Endothelial cell of umbilical vein (primary cell): Measurements from ENCODE around the gene JAG2. TPM values are rescaled to one million over a fixed set of nuclear protein-coding genes. Genes with fewer than 3 reads are reported as not detected.

Experiments
- BruUV-seq: library from RNA; stranded (reverse); fragments of 400-500 nt; replicated peaks from 2 replicates; lab custom pipeline; 2021; lab: Mats Ljungman, UMichigan
- CTCF ChIA-PET: fragments of 300-600, 350-600 bp; sonication (Branson Sonifier 250); formaldehyde crosslinking; loops from one replicate; lab custom pipeline; 2021; ENCODE audit warnings: antibody characterized with exemption, inconsistent platforms; lab: Charles Lee
- POLR2A ChIA-PET: fragments of 300-600, 350-600 bp; sonication (Branson Sonifier 250); formaldehyde crosslinking; loops from one replicate; lab custom pipeline; 2021; ENCODE audit warnings: antibody characterized with exemption, inconsistent platforms; lab: Charles Lee
- DNase-seq: peaks from one replicate; pipeline ENCODE4 v3.0.0-alpha.2; 2011; ENCODE audit warnings: low read depth, low spot score
- FAIRE-seq: peaks from 2 replicates; lab custom pipeline; 2011; peaks lifted over from hg19 to GRCh38; lab: Jason Lieb, UNC
- H2AFZ ChIP-seq: 2 replicates; pipeline ENCODE4 v1.6.0; 2012; ENCODE audit warnings: low read depth, low read length, control low read depth, inconsistent platforms
- H3K27ac ChIP-seq: 2 replicates; pipeline ENCODE4 v1.5.1; 2011; ENCODE audit warnings: low read depth, mild to moderate bottlenecking, control low read depth, low read length, moderate library complexity; ENCODE audit not compliant: insufficient read depth
- H3K27me3 ChIP-seq, 2 experiments: 2 replicates each; pipeline versions ENCODE4 v1.6.0 to v1.6.1; 2011; ENCODE audit warnings: low read length in 2 of 2, mixed read lengths in 1 of 2; ENCODE audit not compliant: control insufficient read depth in 2 of 2, insufficient read depth in 2 of 2
- H3K36me3 ChIP-seq, 2 experiments: 2 replicates in 1 of 2; 3 replicates in 1 of 2; pipeline ENCODE4 v1.5.1; 2011; ENCODE audit warnings: low read length in 2 of 2, mild to moderate bottlenecking in 1 of 2, moderate library complexity in 1 of 2; ENCODE audit not compliant: control insufficient read depth in 2 of 2, insufficient read depth in 2 of 2; ENCODE audit errors: extremely low read depth in 1 of 2
- H3K4me1 ChIP-seq: 3 replicates; pipeline ENCODE4 v1.5.1; 2011; ENCODE audit warnings: mild to moderate bottlenecking, low read length; ENCODE audit not compliant: control insufficient read depth, insufficient read depth; ENCODE audit errors: extremely low read depth
- H3K4me2 ChIP-seq: 2 replicates; pipeline ENCODE4 v1.6.1; 2011; ENCODE audit warnings: low read length, control low read depth, mixed read lengths; ENCODE audit not compliant: insufficient read depth
- H3K4me3 ChIP-seq, 3 experiments: fragments of 200-600 bp in 1 of 3; sonication (generic), shearing (Covaris generic) in 1 of 3; replicated peaks in 1 of 3; 2 replicates each; pipeline ENCODE4 v1.5.1; 2011 to 2016; ENCODE audit warnings: control low read depth in 3 of 3, low read length in 3 of 3, mild to moderate bottlenecking in 2 of 3, inconsistent platforms in 1 of 3, low read depth in 1 of 3, moderate library complexity in 1 of 3; ENCODE audit not compliant: insufficient read depth in 1 of 3
- H3K79me2 ChIP-seq: 2 replicates; pipeline ENCODE4 v1.6.0; 2012; ENCODE audit warnings: low read length, inconsistent platforms; ENCODE audit not compliant: control insufficient read depth, insufficient read depth
- H3K9ac ChIP-seq: replicated peaks from 2 replicates; pipeline ENCODE3; 2011; ENCODE audit warnings: low read length, control low read depth; ENCODE audit not compliant: insufficient read depth; ENCODE audit errors: extremely low read depth
- H3K9me1 ChIP-seq: replicated peaks from 3 replicates; pipeline ENCODE4 v1.6.0; 2011; ENCODE audit warnings: mild to moderate bottlenecking, low read length; ENCODE audit not compliant: control insufficient read depth, insufficient read depth; ENCODE audit errors: extremely low read depth
- H3K9me3 ChIP-seq: replicated peaks from 2 replicates; pipeline ENCODE4 v1.5.1; 2012; ENCODE audit warnings: low read length, inconsistent platforms; ENCODE audit not compliant: control insufficient read depth, insufficient read depth
- H4K20me1 ChIP-seq: replicated peaks from 2 replicates; pipeline ENCODE3; 2011; ENCODE audit warnings: mild to moderate bottlenecking, low read length; ENCODE audit not compliant: control insufficient read depth, insufficient read depth; ENCODE audit errors: extremely low read depth
- CTCF ChIP-seq, 2 donors: IDR thresholded peaks; 1 replicate in 1 of 2; 2 replicates in 1 of 2; pipeline ENCODE4 v1.5.1; 2011; ENCODE audit warnings: low read length in 2 of 2, mild to moderate bottlenecking in 2 of 2, moderate library complexity in 2 of 2, control low read depth in 1 of 2, inconsistent platforms in 1 of 2, low read depth in 1 of 2; ENCODE audit not compliant: insufficient read depth in 1 of 2; ENCODE audit errors: extremely low read depth in 1 of 2
- EZH2 ChIP-seq: IDR thresholded peaks from 2 replicates; pipeline ENCODE4 v1.6.1; 2012; ENCODE audit warnings: borderline replicate concordance, low read depth, mild to moderate bottlenecking, moderate library complexity, low read length, inconsistent platforms; ENCODE audit not compliant: severe bottlenecking
- MYC ChIP-seq: IDR thresholded peaks from one replicate; pipeline ENCODE4 v1.6.1; 2011; ENCODE audit warnings: mild to moderate bottlenecking, low read depth, low read length
- dilution Hi-C: fragments of 300-500 bp; cut with MboI; formaldehyde crosslinking; loops from one replicate; pipeline ENCODE4 v1.15.0; 2019; ENCODE audit warnings: low sequenced_read_pairs; ENCODE audit not compliant: extremely low pct_ligation_motif_present
- intact Hi-C: fragments of 100-400 bp; cut with micrococcal nuclease; formaldehyde crosslinking; loops from one replicate; pipeline ENCODE4 v1.10.0; 2022
- polyA plus RNA-seq, 4 experiments: library from polyadenylated mRNA; depleted of rRNA in 3 of 4; stranded (reverse) in 3 of 4; unstranded in 1 of 4; fragments of >200 nt; gene quantifications; 2 replicates each; pipeline versions ENCODE4 v1.2.1 to v1.2.3, GENCODE V29; 2011 to 2012; ENCODE audit warnings: missing spikeins in 1 of 4
- total RNA-seq: library from RNA; stranded (reverse); gene quantifications from 2 replicates; pipeline ENCODE4 v1.2.3, GENCODE V29; 2021

Gene JAG2
- total and polyA plus RNA-seq, 2 donors (not counting 3 experiments of a cell fraction or from before 2014, with no cell fraction given) = 105 to 128 TPM

- dilution Hi-C loops (no loop called here), intact Hi-C loops (no loop called here)
- H3K9me1 ChIP-seq = no peaks in the 10 kb centered on the region
- no peaks in the 10 kb centered on the region for H3K9me3 ChIP-seq
- TF ChIP-seq EZH2 = no peak
- no peak for TF ChIP-seq MYC
- no peak for TF ChIP-seq CTCF (IDR thresholded peaks at IDR 0.05; ENCODE audit: extremely low read depth in 1 of 2, insufficient read depth in 1 of 2, low read depth in 1 of 2, low read length in 2 of 2)
- H3K27me3 ChIP-seq = no peaks in the 10 kb centered on the region
- no peak overlapping the region for H3K27ac ChIP-seq
- H3K4me1 ChIP-seq = no peaks in the 10 kb centered on the region
- no peaks in the 10 kb centered on the region for H3K79me2 ChIP-seq
- no peak for FAIRE-seq
- no peak overlapping the region for H3K4me2 ChIP-seq
- DNase-seq = no peak
- H3K4me3 ChIP-seq = no peak overlapping the region
- BruUV-seq = no TSS peak
- H3K9ac ChIP-seq = no peak overlapping the region
- ChIA-PET CTCF (interaction anchor here (1.6 kb wide), 1 partner anchor 12 kb away, joined by 3 read pairs; no protein-coding TSS in a partner anchor), POLR2A (no interaction called here)
- peaks cover 11 to 55% of the 10 kb centered on the region in 2 experiments for H3K36me3 ChIP-seq
- no peaks in the 10 kb centered on the region for H4K20me1 ChIP-seq
- H2AFZ ChIP-seq = no peak overlapping the region
Observed at GRCh38 chr14:105146181-105146975, 22.2 kb downstream of the JAG2 start.
